ENCODE measurements around the gene BMP8A.
"Not testable (repeated sequence)": the region's sequence is repeated elsewhere in the genome, so short reads cannot be mapped to it uniquely, and the experiment has no call there.

The BMP8A gene

GRCh38 chr1:39484564-39484963 is 6.9 kb upstream of the BMP8A start:
- no peak for DNase-seq

- no peak for DNase-seq
These were observed 6.2 kb upstream of the BMP8A start for GRCh38 chr1:39485046-39485803.

GRCh38 chr1:39488012-39488545 is 3.4 kb upstream of the BMP8A start:
- DNase-seq: no peak

GRCh38 chr1:39488793-39489566 is 2.5 kb upstream of the BMP8A start:
- no peak for DNase-seq

- no peak for DNase-seq
These were observed 1.7 kb upstream of the BMP8A start for GRCh38 chr1:39489567-39490239.

- DNase-seq: peak in 2 of 3 experiments; percentile 44 to 80
These were observed 765 bp upstream of the BMP8A start for GRCh38 chr1:39490596-39491145.

GRCh38 chr1:39492118-39493042 is 944 bp downstream of the BMP8A start:
- peak in 2 of 3 experiments; percentile 24 to 58 for DNase-seq

- not testable (repeated sequence) for DNase-seq
These were observed 1.8 kb downstream of the BMP8A start for GRCh38 chr1:39493043-39493810.

GRCh38 chr1:39494671-39495410 is 3.4 kb downstream of the BMP8A start:
- no peak for DNase-seq

GRCh38 chr1:39496520-39496919 is 5.1 kb downstream of the BMP8A start:
- DNase-seq: not testable (repeated sequence)

- DNase-seq: no peak
These were observed 6.1 kb downstream of the BMP8A start for GRCh38 chr1:39497585-39497984.

- DNase-seq: not testable (repeated sequence)
These were observed 6.8 kb downstream of the BMP8A start for GRCh38 chr1:39498096-39498710.

- not testable (repeated sequence) for DNase-seq
These were observed 7.4 kb downstream of the BMP8A start for GRCh38 chr1:39498821-39499220.

GRCh38 chr1:39499668-39500067 is 8.2 kb downstream of the BMP8A start:
- no peak for DNase-seq

GRCh38 chr1:39500862-39501389 is 9.5 kb downstream of the BMP8A start:
- DNase-seq: peak in 1 of 3 experiments; percentile 4

GRCh38 chr1:39501666-39502065 is 10.2 kb downstream of the BMP8A start:
- DNase-seq: no peak

- DNase-seq: not testable (repeated sequence)
These were observed 13.0 kb downstream of the BMP8A start for GRCh38 chr1:39504436-39504835.

GRCh38 chr1:39505289-39505688 is 13.9 kb downstream of the BMP8A start:
- DNase-seq: no peak

- peak in 1 of 3 experiments; percentile 32 for DNase-seq
These were observed 15.9 kb downstream of the BMP8A start for GRCh38 chr1:39507230-39507928.

Measured in NCI-H1417 (cell line).